COLO829 (cell line): ENCODE measurements around the gene PPP1R12C.
"Not testable (repeated sequence)": the region's sequence is repeated elsewhere in the genome, so short reads cannot be mapped to it uniquely, and the experiment has no call there.

Experiments used
- DNase-seq: peaks from one replicate; pipeline ENCODE4 v3.0.0; 2012; ENCODE audit warnings: low spot score

The PPP1R12C gene

GRCh38 chr19:55075371-55075998 lies 42.0 kb downstream of the PPP1R12C start, which contains the start of gene EPS8L1:
Gene EPS8L1, plus strand, starts transcription at chr19:55075869. Its CDS starts 576 bp downstream, at chr19:55076445.
- no peak for DNase-seq

- no peak for DNase-seq
These were observed 45.5 kb downstream of the PPP1R12C start for GRCh38 chr19:55071913-55072312.

- peak; percentile 42 for DNase-seq
These were observed 46.3 kb downstream of the PPP1R12C start for GRCh38 chr19:55071129-55071502.

- no peak for DNase-seq
These were observed 46.8 kb downstream of the PPP1R12C start for GRCh38 chr19:55070466-55071128.

GRCh38 chr19:55069865-55070197 lies 47.6 kb downstream of the PPP1R12C start:
- no peak for DNase-seq

GRCh38 chr19:55068950-55069864 lies 48.2 kb downstream of the PPP1R12C start:
- no peak for DNase-seq

- no peak for DNase-seq
These were observed 49.6 kb downstream of the PPP1R12C start for GRCh38 chr19:55067869-55068268.

GRCh38 chr19:55066107-55066709 lies 51.2 kb downstream of the PPP1R12C start:
- no peak for DNase-seq

- DNase-seq = not testable (repeated sequence)
These were observed 51.9 kb downstream of the PPP1R12C start for GRCh38 chr19:55065516-55065915.

GRCh38 chr19:55063492-55063843 lies 54.0 kb downstream of the PPP1R12C start:
- DNase-seq = no peak

GRCh38 chr19:55062735-55063491 lies 54.5 kb downstream of the PPP1R12C start, which contains the start of gene RDH13:
Gene RDH13, minus strand, starts transcription at chr19:55063148. Its CDS starts 116 bp downstream, at chr19:55063032.
- DNase-seq = peak; percentile 96

GRCh38 chr19:55060287-55060686 lies 57.1 kb downstream of the PPP1R12C start:
- DNase-seq = not testable (repeated sequence)

- DNase-seq = no peak
These were observed 58.4 kb downstream of the PPP1R12C start for GRCh38 chr19:55058781-55059610.

GRCh38 chr19:55056827-55057226 lies 60.6 kb downstream of the PPP1R12C start:
- no peak for DNase-seq

GRCh38 chr19:55053735-55054134 lies 63.7 kb downstream of the PPP1R12C start:
- no peak for DNase-seq

GRCh38 chr19:55050749-55051532 lies 66.5 kb downstream of the PPP1R12C start:
- DNase-seq = no peak

- no peak for DNase-seq
These were observed 69.0 kb downstream of the PPP1R12C start for GRCh38 chr19:55048446-55048845.

GRCh38 chr19:55047951-55048350 lies 69.5 kb downstream of the PPP1R12C start:
- DNase-seq = no peak

- DNase-seq = no peak
These were observed 70.3 kb downstream of the PPP1R12C start for GRCh38 chr19:55046975-55047622.
